Jurkat, Clone E6-1 (cell line): ENCODE measurements around the gene MT1H. TPM values are rescaled to one million over a fixed set of nuclear protein-coding genes. Genes with fewer than 3 reads are reported as not detected.
"Not testable (repeated sequence)": the region's sequence is repeated elsewhere in the genome, so short reads cannot be mapped to it uniquely, and the experiment has no call there.

Experiments used
- DNase-seq: peaks from one replicate; pipeline ENCODE4 v3.0.0-alpha.2; 2011; ENCODE audit warnings: low read depth, low spot score
- H3K4me3 ChIP-seq: 2 replicates; pipeline ENCODE4 v1.5.1; 2011; ENCODE audit warnings: mild to moderate bottlenecking, low read length, control low read depth, moderate library complexity
- polyA plus RNA-seq: library from polyadenylated mRNA; unstranded; fragments of >200 nt; gene quantifications from one replicate; pipeline ENCODE4 v1.2.1, GENCODE V29; 2012; ENCODE audit warnings: missing spikeins; ENCODE audit not compliant: insufficient read length, insufficient read depth

MT1H gene
- polyA plus RNA-seq: not detected

DNA sequence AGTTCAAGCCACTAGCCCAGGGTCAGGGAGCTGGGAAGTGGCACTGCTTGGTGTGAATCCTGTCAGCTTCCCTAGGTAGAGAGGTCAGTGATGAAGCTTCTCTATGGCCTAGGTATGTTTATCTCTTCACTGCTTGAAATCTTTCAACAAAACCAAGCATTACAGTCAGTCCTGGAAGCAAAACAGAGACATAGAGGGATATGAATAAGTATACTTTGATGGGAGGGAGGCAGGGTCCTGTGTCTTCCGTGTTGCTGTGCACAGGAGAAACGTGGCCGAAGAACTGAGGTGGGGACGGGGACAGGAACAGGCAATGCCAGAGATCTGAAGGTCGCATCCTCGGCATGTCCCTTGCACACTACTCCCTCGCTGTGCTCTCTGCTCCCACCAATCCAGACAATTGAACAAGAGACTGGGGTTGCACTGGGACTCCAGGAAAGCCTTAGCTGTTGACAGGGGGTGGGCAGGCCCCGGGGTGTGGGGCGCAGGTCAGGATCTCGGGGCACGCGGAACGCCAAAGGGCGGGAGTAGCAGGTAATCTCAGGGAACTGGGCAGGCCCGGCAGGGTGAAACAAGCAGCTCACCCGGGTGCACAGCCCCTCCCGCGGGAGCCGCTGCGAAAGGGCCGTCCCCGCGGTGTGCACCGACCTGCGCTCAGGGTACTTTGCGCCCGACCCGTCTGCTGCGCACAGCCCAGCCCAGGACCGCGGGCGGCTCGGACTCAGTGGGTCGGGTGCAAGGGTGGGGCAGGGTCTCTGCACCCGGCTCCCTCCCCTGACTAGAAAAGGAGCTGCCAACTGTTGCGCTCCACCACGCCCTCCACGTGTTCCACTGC lies at the start of gene MT1H:
TSS of gene MT1H (plus strand) at position 810 of the 835 bp plus-strand sequence. CDS start 71 bp downstream, outside the sequence.
- DNase-seq: no peak
- no peak within 1 kb of the TSS for H3K4me3 ChIP-seq

DNA sequence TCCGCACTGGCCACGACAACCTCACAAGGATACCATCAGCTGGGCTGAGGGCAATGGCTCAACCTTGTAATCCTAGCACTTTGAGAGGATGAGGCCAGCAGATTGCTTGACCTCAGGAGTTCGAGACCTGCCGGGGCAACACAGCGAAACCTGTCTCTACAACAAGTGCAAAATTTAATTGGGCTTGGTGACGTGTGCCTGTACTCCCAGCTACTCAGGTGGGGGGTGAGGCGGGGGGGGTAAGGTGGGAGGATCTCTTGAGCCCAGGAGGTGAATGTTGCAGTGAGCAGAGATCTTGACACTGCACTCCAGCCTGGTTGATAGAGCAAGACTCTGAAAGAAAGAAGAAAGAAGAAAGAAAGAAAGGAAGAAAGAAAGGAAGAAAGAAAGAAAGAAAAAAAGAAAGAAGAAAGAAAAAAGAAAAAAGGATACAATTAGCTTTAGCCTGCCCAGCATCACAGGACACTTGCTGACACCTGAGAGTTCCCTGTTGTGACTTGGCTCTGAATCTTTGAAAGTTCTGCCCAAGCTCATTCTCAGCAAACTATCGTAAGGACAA lies 49.2 kb upstream of the MT1H start:
- DNase-seq: no peak
- H3K4me3 ChIP-seq: no peak overlapping the region

DNA sequence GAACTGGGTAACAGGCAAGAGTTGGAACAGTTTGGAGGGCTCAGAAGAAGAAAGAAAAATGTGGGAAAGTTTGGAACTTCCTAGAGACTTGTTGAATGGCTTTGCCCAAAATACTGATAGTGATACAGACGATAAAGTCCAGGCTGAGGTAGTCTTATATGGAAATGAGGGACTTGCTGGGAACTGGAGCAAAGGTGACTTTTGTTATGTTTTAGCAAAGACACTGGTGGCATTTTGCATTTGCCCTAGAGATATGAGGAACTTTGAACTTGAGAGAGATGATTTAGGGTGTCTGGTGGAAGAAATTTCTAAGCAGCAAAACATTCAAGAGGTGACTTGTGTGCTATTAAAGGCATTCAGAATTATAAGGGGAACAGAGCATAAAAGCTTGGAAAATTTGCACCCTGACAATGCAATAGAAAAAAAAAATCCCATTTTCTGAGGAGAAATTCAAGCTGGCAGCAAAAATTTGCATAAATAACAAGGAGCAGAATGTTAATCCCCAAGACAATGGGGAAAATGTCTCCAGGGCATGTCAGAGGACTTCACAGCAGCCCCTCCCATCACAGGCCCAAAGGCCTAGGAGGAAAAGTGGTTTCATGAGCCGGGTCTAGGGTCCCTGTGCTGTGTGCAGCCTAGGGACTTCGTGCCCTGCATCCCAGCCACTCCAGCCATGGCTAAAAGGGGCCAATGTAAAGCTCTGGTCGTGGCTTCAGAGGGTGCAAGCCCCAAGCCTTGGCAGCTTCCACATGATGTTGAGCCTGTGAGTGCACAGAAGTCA lies 47.8 kb upstream of the MT1H start:
- H3K4me3 ChIP-seq, DNase-seq: not testable (repeated sequence)

DNA sequence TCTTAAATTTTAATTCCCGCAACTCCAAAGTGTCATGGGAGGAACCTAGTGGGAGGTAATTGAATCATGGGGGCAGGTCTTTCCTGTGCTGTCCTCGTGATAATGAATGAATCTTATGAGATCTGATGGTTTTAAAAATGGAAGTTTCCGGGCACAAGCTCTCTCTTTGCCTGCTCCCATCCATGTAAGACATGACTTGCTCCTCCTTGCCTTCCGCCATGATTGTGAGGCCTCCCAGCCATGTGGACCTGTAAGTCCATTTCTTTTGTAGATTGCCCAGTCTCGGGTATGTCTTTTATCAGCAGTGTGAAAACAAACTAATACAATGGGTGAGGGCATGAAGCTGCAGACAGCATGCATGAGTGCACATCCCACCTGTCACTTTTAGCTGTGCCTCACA lies 46.4 kb upstream of the MT1H start:
- not testable (repeated sequence) for DNase-seq, H3K4me3 ChIP-seq

DNA sequence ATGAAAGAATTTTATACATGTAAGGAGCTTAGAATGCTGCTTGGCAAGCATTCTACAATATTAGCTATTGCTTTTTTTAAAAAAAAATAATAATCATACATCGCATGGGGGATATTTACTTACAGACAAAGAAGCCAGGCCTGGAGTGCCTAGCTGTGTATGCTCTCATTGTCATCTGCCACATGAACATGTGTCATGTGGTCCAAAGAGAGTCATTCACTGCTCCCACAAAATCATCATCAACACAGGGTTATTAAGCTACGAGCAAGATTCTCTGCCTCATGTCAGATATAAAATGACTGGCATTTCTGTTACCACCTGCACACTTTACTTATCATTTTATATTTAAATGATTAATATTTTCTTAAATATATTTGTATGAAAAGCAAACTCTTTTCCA lies 46.0 kb upstream of the MT1H start:
- DNase-seq: no peak
- no peak overlapping the region for H3K4me3 ChIP-seq

DNA sequence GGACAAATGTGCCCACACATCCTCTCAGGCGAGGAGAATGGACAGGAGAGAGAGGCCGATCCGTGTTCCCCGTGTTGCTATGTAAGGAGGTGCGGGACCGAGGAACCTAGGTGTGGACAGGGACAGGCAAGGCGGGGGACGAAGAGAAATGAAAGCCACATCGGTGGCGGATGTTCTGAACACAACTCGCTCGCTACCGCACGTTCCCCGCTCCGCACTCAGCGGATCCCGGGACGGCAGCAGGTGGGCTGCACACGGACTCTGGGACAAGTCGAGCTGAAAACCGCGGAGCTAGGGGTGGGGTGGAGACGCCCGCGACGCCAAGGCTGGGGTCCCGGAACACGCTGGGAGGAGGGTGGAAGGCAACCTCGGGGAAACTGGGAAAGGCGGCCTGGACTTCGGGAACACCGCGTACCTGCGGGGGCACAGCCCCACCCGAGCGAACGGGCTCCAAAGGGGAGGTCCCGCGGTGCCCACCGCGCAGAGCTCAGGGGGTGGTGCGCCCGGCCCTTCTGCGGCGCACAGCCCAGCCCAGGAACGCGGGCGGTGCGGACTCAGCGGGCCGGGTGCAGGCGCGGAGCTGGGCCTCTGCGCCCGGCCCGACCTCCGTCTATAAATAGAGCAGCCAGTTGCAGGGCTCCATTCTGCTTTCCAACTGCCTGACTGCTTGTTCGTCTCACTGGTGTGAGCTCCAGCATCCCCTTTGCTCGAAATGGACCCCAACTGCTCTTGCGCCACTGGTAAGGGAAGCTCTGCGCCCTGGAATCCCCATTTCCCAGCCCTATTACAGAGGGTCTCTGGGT lies 44.3 kb upstream of the MT1H start, which contains the start of gene MT1E:
TSS of gene MT1E (plus strand) at position 642 of the 803 bp plus-strand sequence. CDS start at position 713, 71 bp downstream.
- H3K4me3 ChIP-seq: peak within 1 kb of the TSS; percentile 13
- DNase-seq: no peak

DNA sequence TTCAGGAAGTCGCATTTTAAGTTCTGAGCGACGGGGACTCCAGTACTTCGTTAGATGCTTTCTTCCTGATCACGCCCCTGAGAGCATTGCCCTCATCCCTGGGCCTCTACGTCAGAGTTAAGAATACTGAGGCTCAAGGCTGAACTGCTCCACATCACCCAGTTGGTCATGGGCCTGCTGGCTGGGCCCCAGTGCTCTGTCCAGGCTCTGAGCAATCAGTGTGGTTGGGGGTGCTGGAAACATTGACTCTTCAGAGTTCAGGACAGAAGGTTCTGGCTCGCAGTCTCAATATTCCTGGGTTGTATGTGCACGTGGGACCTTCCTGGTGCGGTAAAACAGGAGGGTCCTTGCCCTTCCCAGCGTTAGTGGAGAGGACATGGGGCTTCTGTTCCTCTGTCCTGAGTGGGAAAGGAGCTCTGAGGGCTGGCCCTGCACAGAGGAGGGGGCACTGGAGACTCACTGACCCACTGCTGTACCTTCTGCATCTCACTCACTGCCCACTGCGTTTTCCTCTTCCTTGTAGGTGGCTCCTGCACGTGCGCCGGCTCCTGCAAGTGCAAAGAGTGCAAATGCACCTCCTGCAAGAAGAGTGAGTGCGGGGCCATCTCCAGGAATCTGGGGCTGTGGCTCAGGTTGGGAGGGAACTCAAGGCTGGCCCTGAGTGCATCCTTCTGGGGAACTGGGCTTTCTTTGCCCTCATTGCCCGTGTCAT lies 43.5 kb upstream of the MT1H start:
- H3K4me3 ChIP-seq: peak overlapping the region; percentile 13
- DNase-seq: no peak

DNA sequence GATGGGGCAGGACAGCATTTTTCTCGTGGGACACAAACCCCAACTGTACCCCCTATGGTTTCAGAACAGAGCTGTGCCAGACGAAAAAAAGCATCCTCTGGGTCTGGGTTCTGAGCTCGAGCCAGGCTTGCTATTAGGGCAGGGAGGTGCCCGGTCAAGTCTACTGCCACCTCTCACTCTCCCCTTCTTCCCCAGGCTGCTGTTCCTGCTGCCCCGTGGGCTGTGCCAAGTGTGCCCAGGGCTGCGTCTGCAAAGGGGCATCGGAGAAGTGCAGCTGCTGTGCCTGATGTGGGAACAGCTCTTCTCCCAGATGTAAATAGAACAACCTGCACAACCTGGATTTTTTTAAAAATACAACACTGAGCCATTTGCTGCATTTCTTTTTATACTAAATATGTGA lies 42.9 kb upstream of the MT1H start:
- no peak overlapping the region for H3K4me3 ChIP-seq
- no peak for DNase-seq

DNA sequence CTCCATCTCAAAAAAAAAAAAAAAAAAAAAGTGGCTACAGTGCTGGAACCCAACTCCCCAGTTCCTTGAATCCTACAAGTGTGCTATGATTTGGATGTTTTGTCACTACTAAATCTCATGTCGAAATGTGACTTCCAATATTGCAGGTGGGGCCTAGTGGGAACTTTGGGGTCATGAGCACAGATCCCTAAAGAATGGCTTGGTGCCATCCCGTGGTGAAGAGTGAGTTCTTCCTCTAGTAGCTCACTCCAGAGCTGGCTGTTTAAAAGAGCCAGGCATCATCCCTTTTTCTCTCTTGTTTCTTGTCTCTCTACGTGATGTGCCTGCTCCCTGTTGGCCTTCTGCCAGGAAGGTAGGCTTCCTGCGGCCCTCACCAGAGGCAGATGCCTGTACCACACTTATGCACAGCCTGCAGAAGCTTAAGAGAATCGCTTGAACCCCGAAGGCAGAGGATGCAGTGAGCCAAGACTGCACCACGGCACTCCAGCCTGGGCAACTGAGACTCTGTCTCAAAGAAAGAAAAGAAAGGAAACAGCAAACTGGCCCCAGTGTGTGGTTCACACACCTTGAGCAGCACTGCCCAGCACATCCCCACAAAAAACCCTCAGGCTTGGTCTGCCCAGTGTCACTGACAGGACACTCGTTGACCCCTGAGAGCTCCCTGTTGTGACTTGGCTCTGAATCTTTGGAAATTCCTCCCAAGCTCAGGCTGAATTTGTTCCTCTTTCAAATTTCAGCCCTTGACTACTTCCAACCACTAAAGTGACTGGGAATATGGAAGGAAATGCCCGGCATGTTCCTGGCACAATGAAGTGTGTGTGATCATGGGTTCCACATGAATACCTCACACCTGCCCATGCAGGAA lies 40.9 kb upstream of the MT1H start:
- no peak for DNase-seq

DNA sequence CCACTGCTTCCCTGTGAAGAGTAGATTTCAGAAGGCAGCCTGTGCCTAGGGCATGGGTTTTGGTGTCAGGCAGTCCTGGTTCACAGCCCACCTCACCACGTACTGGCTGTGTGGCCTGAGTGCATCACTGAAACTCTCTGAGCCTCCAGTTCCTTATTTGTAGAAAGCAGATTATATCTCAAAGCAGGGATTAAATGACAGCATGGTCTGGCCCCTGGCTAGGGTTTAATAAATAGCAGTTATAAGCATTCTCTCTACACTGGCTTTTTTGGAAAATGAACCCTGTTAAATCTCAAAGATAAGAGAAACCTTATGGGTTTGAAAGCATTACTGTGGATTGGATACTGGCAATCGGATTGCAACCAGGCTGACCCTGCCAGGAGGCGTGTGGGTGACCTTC lies 40.1 kb upstream of the MT1H start:
- DNase-seq: no peak

More for the DNA sequence above, 40.9 kb upstream of the MT1H start:
- no peak overlapping the region for H3K4me3 ChIP-seq

DNA sequence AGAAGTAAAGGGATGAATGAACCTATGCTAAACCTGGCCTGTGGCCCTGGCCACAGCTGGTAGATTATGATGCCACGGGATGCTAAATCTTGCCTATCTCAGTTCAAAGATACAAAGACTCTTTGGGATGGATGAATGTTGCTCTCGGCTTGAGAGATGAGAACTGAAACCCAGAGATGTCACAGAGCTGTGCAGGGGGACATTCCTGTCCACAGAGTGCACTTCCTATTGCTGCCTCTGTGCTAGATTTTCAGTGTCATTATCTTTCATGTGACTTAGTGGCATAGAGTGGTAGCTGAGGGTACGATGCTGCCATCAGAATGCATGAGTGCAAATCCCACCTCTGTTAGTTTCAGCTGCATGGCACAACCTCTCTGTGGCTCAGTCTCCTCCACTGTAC lies 39.5 kb upstream of the MT1H start:
- DNase-seq: no peak
- no peak overlapping the region for H3K4me3 ChIP-seq

More for the DNA sequence above, 40.1 kb upstream of the MT1H start:
- H3K4me3 ChIP-seq: no peak overlapping the region

DNA sequence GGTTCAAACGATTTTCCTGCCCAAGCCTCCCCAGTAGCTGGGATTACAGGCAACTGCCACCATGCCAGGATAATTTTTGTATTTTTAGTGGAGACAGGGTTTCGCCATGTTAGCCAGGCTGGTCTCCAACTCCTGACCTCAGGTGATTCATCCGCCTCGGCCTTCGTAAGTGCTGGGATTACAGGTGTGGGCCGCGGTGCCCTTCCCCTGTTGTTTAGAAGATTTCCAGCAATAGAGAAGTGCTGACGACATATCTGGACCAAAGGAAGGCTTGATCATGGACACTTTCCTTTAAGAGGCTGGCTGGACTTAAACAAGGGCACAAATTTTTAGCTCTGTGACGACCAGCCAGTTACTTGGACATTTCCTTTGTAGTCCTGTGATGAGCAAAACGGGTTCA lies 38.4 kb upstream of the MT1H start:
- H3K4me3 ChIP-seq: no peak overlapping the region
- no peak for DNase-seq

DNA sequence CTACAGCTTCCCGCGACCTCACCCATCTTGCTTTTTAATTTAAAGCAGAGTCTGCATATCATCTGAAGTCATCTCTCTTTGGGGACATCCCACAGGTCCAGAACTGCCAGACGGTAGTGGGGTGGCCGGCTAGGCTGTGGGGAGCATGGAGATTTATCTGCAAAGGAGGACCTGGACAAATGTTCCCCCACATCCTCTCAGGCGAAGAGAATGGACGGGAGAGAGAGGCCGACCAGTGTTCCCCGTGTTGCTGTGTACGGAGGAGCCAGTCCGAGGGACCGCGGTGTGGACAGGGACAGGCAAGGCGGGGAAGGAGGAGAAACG lies 37.8 kb upstream of the MT1H start:
- H3K4me3 ChIP-seq: no peak overlapping the region
- DNase-seq: no peak

DNA sequence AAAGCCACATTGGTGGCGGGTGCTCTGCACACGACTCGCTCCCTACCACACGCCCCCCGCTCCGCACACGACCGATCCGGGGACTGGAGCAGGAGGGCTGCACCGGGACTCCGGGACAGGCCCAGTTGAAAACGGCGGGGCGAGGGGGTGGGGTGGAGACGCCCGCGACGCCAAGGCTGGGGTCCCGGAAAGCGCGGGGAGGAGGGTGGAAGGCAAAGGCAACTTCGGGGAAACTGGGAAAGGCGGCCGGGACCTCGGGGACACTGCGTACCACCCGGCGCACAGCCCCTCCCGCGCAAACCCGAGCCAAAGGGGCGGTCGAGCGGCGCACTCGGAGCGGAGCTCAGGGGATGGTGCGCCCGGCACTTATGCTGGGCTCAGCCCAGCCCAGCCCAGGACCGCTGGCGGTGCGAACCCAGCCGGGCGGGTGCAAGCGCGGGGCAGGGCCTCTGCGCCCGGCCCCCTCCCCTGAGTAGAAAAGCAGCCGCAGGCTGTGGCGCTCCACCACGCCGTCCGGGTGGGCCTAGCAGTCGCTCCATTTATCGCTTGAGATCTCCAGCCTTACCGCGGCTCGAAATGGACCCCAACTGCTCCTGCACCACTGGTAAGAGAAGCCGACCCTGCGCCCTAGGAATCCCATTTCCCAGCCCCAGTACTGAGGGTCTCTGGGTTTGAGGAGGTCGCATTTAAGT lies 37.3 kb upstream of the MT1H start, which contains the start of gene MT1M:
TSS of gene MT1M (plus strand) at position 504 of the 692 bp plus-strand sequence. CDS start at position 577, 73 bp downstream.
- no peak within 1 kb of the TSS for H3K4me3 ChIP-seq
- DNase-seq: no peak

DNA sequence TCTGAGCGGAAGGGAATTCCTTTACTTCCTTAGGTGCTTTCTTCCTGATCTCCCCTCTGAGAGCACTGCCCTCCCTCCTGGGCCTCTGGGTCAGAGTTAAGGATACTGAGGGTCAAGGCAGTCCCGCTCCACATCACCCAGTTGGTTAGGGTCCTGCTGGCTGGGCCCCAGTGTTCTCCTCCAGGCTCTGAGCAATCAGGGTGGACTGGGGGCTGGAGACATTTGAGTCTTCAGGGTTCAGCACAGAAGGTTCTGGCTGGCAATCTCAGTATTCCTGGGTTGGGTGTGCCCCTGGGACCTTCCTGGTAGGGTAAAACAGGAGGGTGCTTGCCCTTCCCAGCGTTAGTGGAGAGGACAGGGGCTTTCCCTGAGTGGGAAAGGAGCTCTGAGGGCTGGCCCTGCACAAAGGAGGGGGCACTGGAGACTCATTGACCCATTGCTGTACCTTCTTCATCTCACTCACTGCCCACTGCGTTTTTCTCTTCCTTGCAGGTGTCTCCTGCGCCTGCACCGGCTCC lies 36.7 kb upstream of the MT1H start:
- H3K4me3 ChIP-seq: no peak overlapping the region

DNA sequence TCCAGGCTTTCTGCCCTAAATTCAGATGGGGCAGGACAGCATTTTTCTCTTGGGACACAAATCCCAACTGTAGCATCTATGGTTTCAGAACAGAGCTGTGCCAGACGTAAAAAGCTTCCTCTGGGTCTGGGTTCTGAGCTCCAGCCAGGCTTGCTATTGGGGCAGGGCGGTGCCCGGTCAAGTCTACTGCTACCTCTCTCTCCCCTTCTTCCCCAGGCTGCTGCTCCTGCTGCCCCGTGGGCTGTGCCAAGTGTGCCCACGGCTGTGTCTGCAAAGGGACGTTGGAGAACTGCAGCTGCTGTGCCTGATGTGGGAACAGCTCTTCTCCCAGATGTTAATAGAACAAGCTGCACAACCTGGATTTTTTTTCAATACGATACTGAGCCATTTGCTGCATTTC lies 36.1 kb upstream of the MT1H start:
- no peak overlapping the region for H3K4me3 ChIP-seq
- no peak for DNase-seq

More for the DNA sequence above, 36.7 kb upstream of the MT1H start:
- DNase-seq: no peak
